Activated T-cell treated with anti-CD3 and anti-CD28 coated beads for 4 hours (primary cell): ENCODE results near the gene KRT36.

Experiments used
- DNase-seq: peaks from one replicate; pipeline ENCODE4 v3.0.0-alpha.2; 2020

The KRT36 gene

GRCh38 chr17:41521574-41522261, 32.0 kb upstream of the KRT36 start:
- DNase-seq, result no peak

GRCh38 chr17:41520821-41521521, 31.3 kb upstream of the KRT36 start:
- DNase-seq, result no peak

GRCh38 chr17:41519501-41520224, 30.0 kb upstream of the KRT36 start:
- DNase-seq, result no peak

DNA sequence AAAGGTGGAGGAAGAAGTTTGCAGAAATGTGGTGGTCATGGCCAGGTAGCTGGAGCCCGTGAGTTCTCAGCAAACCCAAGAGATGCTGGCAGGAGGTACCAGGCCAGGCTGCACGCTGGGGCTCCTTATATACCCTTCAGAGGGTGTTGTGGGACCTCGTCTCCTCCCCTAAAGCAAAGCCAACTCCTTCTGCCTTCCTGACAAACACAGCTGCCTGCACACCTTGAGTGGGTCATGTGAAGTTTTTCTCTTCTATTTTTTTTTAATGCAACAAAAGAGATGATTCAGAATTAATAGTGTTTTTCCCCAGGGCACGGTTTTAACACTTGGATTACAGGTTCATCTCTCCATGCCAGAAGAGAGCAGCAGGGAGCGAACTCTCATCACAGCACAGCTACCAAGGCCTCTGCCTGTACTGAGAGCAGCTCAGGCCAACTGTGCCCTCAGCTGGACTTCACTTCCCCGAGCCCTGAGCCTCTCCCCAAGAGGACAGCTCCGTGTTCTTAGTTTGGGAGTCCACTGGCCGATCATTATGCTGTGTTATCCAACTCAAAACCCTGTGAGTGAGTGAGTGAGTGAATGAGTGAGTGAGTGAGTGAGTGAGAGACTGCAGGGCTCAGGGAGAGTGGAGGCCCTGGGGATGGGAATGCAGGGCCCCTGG, 29.2 kb upstream of the KRT36 start, which contains the start of gene KRT15:
KRT15 (minus strand) TSS at position 102 of the 661 bp plus-strand sequence; CDS start at position 39, 63 bp downstream.
- DNase-seq, result no peak

- DNase-seq, result no peak
These were observed 28.3 kb upstream of the KRT36 start for GRCh38 chr17:41518031-41518430.

GRCh38 chr17:41516830-41517283, 27.1 kb upstream of the KRT36 start:
- no peak for DNase-seq

GRCh38 chr17:41516147-41516829, 26.6 kb upstream of the KRT36 start:
- DNase-seq, result no peak

- DNase-seq, result no peak
These were observed 23.4 kb upstream of the KRT36 start for GRCh38 chr17:41513168-41513547.

- no peak for DNase-seq
These were observed 22.9 kb upstream of the KRT36 start for GRCh38 chr17:41512546-41513167.

- DNase-seq, result no peak
These were observed 22.0 kb upstream of the KRT36 start for GRCh38 chr17:41511716-41512115.

GRCh38 chr17:41511116-41511515, 21.4 kb upstream of the KRT36 start:
- DNase-seq, result no peak

DNA sequence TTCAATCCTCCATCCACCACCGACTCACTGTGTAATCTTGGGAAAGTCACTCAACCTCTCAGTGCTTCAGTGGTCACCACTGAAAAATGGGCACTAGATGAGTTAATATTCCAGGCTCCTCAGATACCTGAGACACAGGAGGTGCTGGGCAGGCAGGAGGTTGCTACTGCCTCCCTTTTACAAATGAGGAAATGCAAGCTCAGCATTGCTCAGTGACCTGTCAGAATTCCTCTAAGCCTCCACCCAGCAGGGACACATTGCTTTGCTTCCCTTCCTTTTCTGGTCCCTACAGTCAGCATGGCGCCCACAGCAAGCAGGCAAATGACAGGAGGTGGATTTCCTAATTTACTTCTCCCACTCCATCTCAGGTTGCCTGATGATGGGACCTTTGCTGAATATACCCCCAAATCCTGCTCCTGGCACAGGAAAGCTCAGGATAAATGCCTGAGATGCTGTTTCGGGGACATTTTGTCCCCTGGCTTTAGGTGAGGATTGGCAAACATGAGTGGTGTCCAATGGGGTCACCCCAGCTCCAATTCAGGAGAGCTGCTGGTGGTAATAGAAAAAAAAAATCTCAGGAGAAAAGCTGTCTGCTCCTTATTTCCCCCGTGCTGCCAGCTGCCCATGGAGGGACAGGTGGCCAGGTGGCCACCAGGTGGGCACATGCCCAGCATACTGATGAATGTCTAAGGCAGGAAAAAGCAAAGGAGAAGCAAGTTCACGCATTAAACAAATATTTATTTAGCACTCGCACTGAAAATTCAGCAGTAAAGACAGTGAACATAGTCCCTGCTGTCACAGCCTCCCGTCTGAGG, 20.7 kb upstream of the KRT36 start:
- no peak for DNase-seq

GRCh38 chr17:41507315-41507880, 17.7 kb upstream of the KRT36 start:
- no peak for DNase-seq

GRCh38 chr17:41505809-41506767, 16.4 kb upstream of the KRT36 start:
- no peak for DNase-seq

- no peak for DNase-seq
These were observed 15.5 kb upstream of the KRT36 start, which contains the start of gene KRT13 for GRCh38 chr17:41505007-41505808. Gene KRT13, minus strand, starts transcription at chr17:41505612. Its CDS starts 62 bp downstream, at chr17:41505550.

- no peak for DNase-seq
These were observed 14.7 kb upstream of the KRT36 start for GRCh38 chr17:41504246-41504977.

- DNase-seq, result no peak
These were observed 13.5 kb upstream of the KRT36 start for GRCh38 chr17:41503202-41503601.
